ENCODE results near the gene EPHA1.

GRCh38 chr7:143374561-143374960 is 34.1 kb downstream of the EPHA1 start:
- TF ChIP-seq, protein P1, sequence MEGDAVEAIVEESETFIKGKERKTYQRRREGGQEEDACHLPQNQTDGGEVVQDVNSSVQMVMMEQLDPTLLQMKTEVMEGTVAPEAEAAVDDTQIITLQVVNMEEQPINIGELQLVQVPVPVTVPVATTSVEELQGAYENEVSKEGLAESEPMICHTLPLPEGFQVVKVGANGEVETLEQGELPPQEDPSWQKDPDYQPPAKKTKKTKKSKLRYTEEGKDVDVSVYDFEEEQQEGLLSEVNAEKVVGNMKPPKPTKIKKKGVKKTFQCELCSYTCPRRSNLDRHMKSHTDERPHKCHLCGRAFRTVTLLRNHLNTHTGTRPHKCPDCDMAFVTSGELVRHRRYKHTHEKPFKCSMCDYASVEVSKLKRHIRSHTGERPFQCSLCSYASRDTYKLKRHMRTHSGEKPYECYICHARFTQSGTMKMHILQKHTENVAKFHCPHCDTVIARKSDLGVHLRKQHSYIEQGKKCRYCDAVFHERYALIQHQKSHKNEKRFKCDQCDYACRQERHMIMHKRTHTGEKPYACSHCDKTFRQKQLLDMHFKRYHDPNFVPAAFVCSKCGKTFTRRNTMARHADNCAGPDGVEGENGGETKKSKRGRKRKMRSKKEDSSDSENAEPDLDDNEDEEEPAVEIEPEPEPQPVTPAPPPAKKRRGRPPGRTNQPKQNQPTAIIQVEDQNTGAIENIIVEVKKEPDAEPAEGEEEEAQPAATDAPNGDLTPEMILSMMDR (IDR thresholded peaks at IDR 0.05) = no peak
- TF ChIP-seq EP300 (IDR thresholded peaks at IDR 0.05) (no peak), POLR2A (IDR thresholded peaks at IDR 0.05; ENCODE audit: low read depth) (no peak)
